H9 (cell line): Measurements from ENCODE around the gene TRIO. TPM values are rescaled to one million over a fixed set of nuclear protein-coding genes. Genes with fewer than 3 reads are reported as not detected.

ENCODE experiments used
- DNase-seq: peaks from one replicate; pipeline ENCODE4 v3.0.0-alpha.2; 2017
- H2AFZ ChIP-seq: one replicate; pipeline ENCODE4 v1.6.1; 2013; ENCODE audit warnings: mild to moderate bottlenecking, low read length, control low read depth, moderate library complexity
- H2AK5ac ChIP-seq: 2 replicates; pipeline ENCODE4 v1.6.1; 2013; ENCODE audit warnings: low read length, control low read depth, mixed read lengths; ENCODE audit not compliant: insufficient read length
- H2BK120ac ChIP-seq: one replicate; pipeline ENCODE4 v1.6.1; 2013; ENCODE audit warnings: low read depth, mild to moderate bottlenecking, low read length, control low read depth, inconsistent platforms; ENCODE audit not compliant: poor library complexity, severe bottlenecking
- H2BK12ac ChIP-seq: 2 replicates; pipeline ENCODE4 v1.6.1; 2013; ENCODE audit warnings: low read length, control low read depth, mixed read lengths, low read depth; ENCODE audit not compliant: insufficient read length
- H2BK15ac ChIP-seq: 2 replicates; pipeline ENCODE4 v1.6.1; 2013; ENCODE audit warnings: low read depth, low read length, control low read depth
- H2BK20ac ChIP-seq: one replicate; pipeline ENCODE4 v1.6.1; 2013; ENCODE audit warnings: low read depth, mild to moderate bottlenecking, low read length, control low read depth, inconsistent platforms; ENCODE audit not compliant: poor library complexity, severe bottlenecking
- H2BK5ac ChIP-seq: 2 replicates; pipeline ENCODE4 v1.6.1; 2013; ENCODE audit warnings: low read length, control low read depth, mixed read lengths; ENCODE audit not compliant: insufficient read length
- H3K14ac ChIP-seq: 2 replicates; pipeline ENCODE4 v1.6.1; 2013; ENCODE audit warnings: low read length, control low read depth; ENCODE audit not compliant: insufficient read depth
- H3K18ac ChIP-seq: 2 replicates; pipeline ENCODE4 v1.6.1; 2013; ENCODE audit warnings: low read depth, mild to moderate bottlenecking, mixed read lengths, low read length, control low read depth; ENCODE audit not compliant: insufficient read length
- H3K23ac ChIP-seq: 2 replicates; pipeline ENCODE4 v1.6.1; 2013; ENCODE audit warnings: low read length, control low read depth, mixed read lengths, low read depth; ENCODE audit not compliant: insufficient read length
- H3K23me2 ChIP-seq: 2 replicates; pipeline ENCODE4 v1.6.1; 2013; ENCODE audit warnings: low read depth, mild to moderate bottlenecking, mixed read lengths, low read length, control low read depth; ENCODE audit not compliant: insufficient read length, poor library complexity, severe bottlenecking
- H3K27ac ChIP-seq: 2 replicates; pipeline ENCODE4 v1.5.1; 2013; ENCODE audit warnings: low read length, control low read depth, mixed read lengths, low read depth; ENCODE audit not compliant: insufficient read length
- H3K27me3 ChIP-seq: 2 replicates; pipeline ENCODE4 v1.6.1; 2013; ENCODE audit warnings: low read length, control low read depth, inconsistent platforms; ENCODE audit not compliant: insufficient read depth
- H3K4ac ChIP-seq: 2 replicates; pipeline ENCODE4 v1.6.1; 2013; ENCODE audit warnings: low read depth, mild to moderate bottlenecking, control low read depth, inconsistent platforms, low read length, moderate library complexity
- H3K4me1 ChIP-seq: 2 replicates; pipeline ENCODE4 v1.6.1; 2013; ENCODE audit warnings: low read length, control low read depth, inconsistent platforms; ENCODE audit not compliant: insufficient read depth
- H3K4me2 ChIP-seq: 2 replicates; pipeline ENCODE4 v1.6.1; 2013; ENCODE audit warnings: low read length, control low read depth, mixed read lengths; ENCODE audit not compliant: insufficient read length, insufficient read depth
- H3K56ac ChIP-seq: 2 replicates; pipeline ENCODE4 v1.6.1; 2013; ENCODE audit warnings: low read depth, mild to moderate bottlenecking, mixed read lengths, low read length, control low read depth; ENCODE audit not compliant: insufficient read length
- H3K79me1 ChIP-seq: 2 replicates; pipeline ENCODE4 v1.6.1; 2013; ENCODE audit warnings: low read depth, mild to moderate bottlenecking, moderate library complexity, low read length, control low read depth, inconsistent platforms; ENCODE audit not compliant: insufficient read depth, poor library complexity, severe bottlenecking
- H3K79me2 ChIP-seq: 2 replicates; pipeline ENCODE4 v1.6.1; 2013; ENCODE audit warnings: low read length, control low read depth, inconsistent platforms; ENCODE audit not compliant: insufficient read depth
- H3K9ac ChIP-seq: 2 replicates; pipeline ENCODE4 v1.6.1; 2013; ENCODE audit warnings: low read length, control low read depth, mixed read lengths; ENCODE audit not compliant: insufficient read length; ENCODE audit errors: extremely low read depth
- H3K9me3 ChIP-seq: one replicate; pipeline ENCODE4 v1.6.1; 2013; ENCODE audit warnings: low read depth, low read length, inconsistent platforms; ENCODE audit not compliant: control insufficient read depth
- H3T11ph ChIP-seq: one replicate; pipeline ENCODE4 v1.6.1; 2013; ENCODE audit warnings: mild to moderate bottlenecking, low read length, control low read depth, inconsistent platforms
- H4K20me1 ChIP-seq: one replicate; pipeline ENCODE4 v1.6.1; 2013; ENCODE audit not compliant: control insufficient read depth, insufficient read length, insufficient read depth
- H4K5ac ChIP-seq: 2 replicates; pipeline ENCODE4 v1.6.1; 2013; ENCODE audit warnings: low read depth, mild to moderate bottlenecking, mixed read lengths, low read length, control low read depth; ENCODE audit not compliant: insufficient read length
- H4K8ac ChIP-seq: replicated peaks from 2 replicates; pipeline ENCODE4 v1.6.1; 2013; ENCODE audit warnings: low read length, control low read depth, mixed read lengths, low read depth; ENCODE audit not compliant: insufficient read length
- H4K91ac ChIP-seq: 2 replicates; pipeline ENCODE4 v1.6.1; 2013; ENCODE audit warnings: low read depth, mild to moderate bottlenecking, moderate library complexity, mixed read lengths, low read length, control low read depth; ENCODE audit not compliant: insufficient read length
- H3K27ac Mint-ChIP-seq, 3 experiments: 2 replicates in 2 of 3; 3 replicates in 1 of 3; pipeline ENCODE4 v1.8.0; 2020 to 2021; ENCODE audit warnings: mixed read lengths in 3 of 3, mild to moderate bottlenecking in 1 of 3, moderate library complexity in 1 of 3
- H3K27me3 Mint-ChIP-seq: 2 replicates; pipeline ENCODE4 v1.8.0; 2021; ENCODE audit warnings: low read depth, mild to moderate bottlenecking, moderate library complexity, mixed read lengths
- H3K36me3 Mint-ChIP-seq, 3 experiments: 2 replicates in 2 of 3; 3 replicates in 1 of 3; pipeline ENCODE4 v1.8.0; 2020 to 2021; ENCODE audit warnings: low read depth in 3 of 3, mixed read lengths in 3 of 3; ENCODE audit not compliant: insufficient read depth in 1 of 3
- H3K4me1 Mint-ChIP-seq, 2 experiments: 2 replicates each; pipeline ENCODE4 v1.8.0; 2020; ENCODE audit warnings: mixed read lengths in 2 of 2
- H3K4me3 Mint-ChIP-seq, 2 experiments: 2 replicates in 1 of 2; 3 replicates in 1 of 2; pipeline ENCODE4 v1.8.0; 2020 to 2021; ENCODE audit warnings: mild to moderate bottlenecking in 2 of 2, mixed read lengths in 2 of 2, moderate library complexity in 1 of 2
- H3K9me3 Mint-ChIP-seq, 2 experiments: 2 replicates in 1 of 2; 3 replicates in 1 of 2; pipeline ENCODE4 v1.8.0; 2020; ENCODE audit warnings: mild to moderate bottlenecking in 2 of 2, mixed read lengths in 2 of 2, moderate library complexity in 1 of 2
- WGBS: extraction: QIAGEN DNeasy Blood & Tissue Kit; methylation state at CpG from one replicate; pipeline ENCODE4 v1.1.7; 2013; ENCODE audit warnings: missing lambda C conversion rate, low lambda C conversion rate, mixed read lengths; ENCODE audit not compliant: insufficient read length; ENCODE audit errors: extremely low coverage; 5-methylcytosine and 5-hydroxymethylcytosine counted together
- total RNA-seq: library from RNA; stranded (reverse); gene quantifications from 2 replicates; pipeline ENCODE4 v1.2.1, GENCODE V29; 2021
- TF ChIP-seq, protein P1 (sequence below): fragments of 200-600 bp; sonication (generic); conservative IDR thresholded peaks from 3 replicates; pipeline ENCODE4 v1.8.0; 2021; ENCODE audit warnings: antibody characterized with exemption, mild to moderate bottlenecking

TRIO gene
- total RNA-seq, 1 experiment from 2014 or later, result 87.8 TPM

DNA sequence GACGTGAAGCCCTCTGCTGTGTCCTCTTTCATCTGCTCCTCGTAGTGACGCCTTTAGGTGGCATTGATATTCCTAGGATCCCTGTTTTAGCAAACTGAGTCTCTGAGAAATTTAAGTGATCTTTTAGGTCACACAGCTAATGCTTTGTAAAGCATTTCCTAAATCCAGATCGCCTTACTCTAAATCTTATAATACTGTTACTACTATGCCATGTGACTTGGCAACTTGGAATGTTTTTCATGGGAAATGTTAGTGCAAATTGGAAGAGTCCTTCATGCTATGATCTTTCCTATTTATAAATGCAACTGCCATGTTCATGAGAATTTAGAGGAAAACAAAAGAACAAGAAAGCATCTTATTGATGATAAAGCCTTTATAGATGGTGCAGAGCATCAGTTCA is 212.2 kb downstream of the TRIO start:
- Histone ChIP-seq H4K91ac (no peak overlapping the region), H3K18ac (no peak overlapping the region), H3K56ac (no peak overlapping the region), H2AK5ac (no peak overlapping the region), H2BK5ac (no peak overlapping the region), H3K27ac (no peak overlapping the region), H3K14ac (no peak overlapping the region), H3K23ac (no peak overlapping the region), H3K4me2 (no peak overlapping the region), H2BK20ac (no peak overlapping the region), H3K9me3 (no peaks in the 10 kb centered on the region), H3K4me1 (peaks cover 5% of the 10 kb centered on the region), H4K5ac (no peak overlapping the region), H3K27me3 (no peaks in the 10 kb centered on the region), H2BK15ac (no peak overlapping the region), H2BK120ac (no peak overlapping the region), H4K20me1 (no peaks in the 10 kb centered on the region), H3K79me1 (no peaks in the 10 kb centered on the region), H3K23me2 (no peaks in the 10 kb centered on the region), H2BK12ac (no peak overlapping the region), H3T11ph (no peak overlapping the region), H3K4ac (no peak overlapping the region), H4K8ac (no peak overlapping the region), H3K79me2 (no peaks in the 10 kb centered on the region), H3K9ac (no peak overlapping the region), H2AFZ (no peak overlapping the region)
- TF ChIP-seq, protein P1, sequence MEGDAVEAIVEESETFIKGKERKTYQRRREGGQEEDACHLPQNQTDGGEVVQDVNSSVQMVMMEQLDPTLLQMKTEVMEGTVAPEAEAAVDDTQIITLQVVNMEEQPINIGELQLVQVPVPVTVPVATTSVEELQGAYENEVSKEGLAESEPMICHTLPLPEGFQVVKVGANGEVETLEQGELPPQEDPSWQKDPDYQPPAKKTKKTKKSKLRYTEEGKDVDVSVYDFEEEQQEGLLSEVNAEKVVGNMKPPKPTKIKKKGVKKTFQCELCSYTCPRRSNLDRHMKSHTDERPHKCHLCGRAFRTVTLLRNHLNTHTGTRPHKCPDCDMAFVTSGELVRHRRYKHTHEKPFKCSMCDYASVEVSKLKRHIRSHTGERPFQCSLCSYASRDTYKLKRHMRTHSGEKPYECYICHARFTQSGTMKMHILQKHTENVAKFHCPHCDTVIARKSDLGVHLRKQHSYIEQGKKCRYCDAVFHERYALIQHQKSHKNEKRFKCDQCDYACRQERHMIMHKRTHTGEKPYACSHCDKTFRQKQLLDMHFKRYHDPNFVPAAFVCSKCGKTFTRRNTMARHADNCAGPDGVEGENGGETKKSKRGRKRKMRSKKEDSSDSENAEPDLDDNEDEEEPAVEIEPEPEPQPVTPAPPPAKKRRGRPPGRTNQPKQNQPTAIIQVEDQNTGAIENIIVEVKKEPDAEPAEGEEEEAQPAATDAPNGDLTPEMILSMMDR, result no peak
- Mint-ChIP-seq H3K27me3 (no peaks in the 10 kb centered on the region), H3K4me1 (peaks cover 33 to 37% of the 10 kb centered on the region in 2 experiments), H3K27ac (peak overlapping the region in 1 of 3 experiments; percentile 3; a peak in 1 of 7 replicates), H3K4me3 (no peak overlapping the region), H3K36me3 (peaks cover 6 to 18% (median 15%) of the 10 kb centered on the region in 3 experiments; a peak in 6 of 7 replicates), H3K9me3 (no peaks in the 10 kb centered on the region)
- WGBS, result no CpG with 5 or more reads among the region's 4 CpGs
- DNase-seq, result no peak
